Neural progenitor cell (in vitro differentiated cells): Measurements from ENCODE around the gene MYL9. TPM values are rescaled to one million over a fixed set of nuclear protein-coding genes. Genes with fewer than 3 reads are reported as not detected.

Experiments used
- DNase-seq: peaks from one replicate; pipeline ENCODE4 v3.0.0-alpha.2; 2016; ENCODE audit warnings: low spot score
- H2AFZ ChIP-seq: fragments of 200-600 bp; sonication (generic); replicated peaks from 2 replicates; pipeline ENCODE4 v1.6.1; 2016; ENCODE audit warnings: antibody characterized with exemption
- H3F3A ChIP-seq: fragments of 200-600 bp; sonication (generic); 2 replicates; pipeline ENCODE4 v1.6.1; 2016; ENCODE audit warnings: antibody characterized with exemption, low read depth
- H3K27ac ChIP-seq: fragments of 200-600 bp; sonication (generic); 2 replicates; pipeline ENCODE4 v1.5.1; 2016; ENCODE audit warnings: mild to moderate bottlenecking
- H3K27me3 ChIP-seq: fragments of 200-600 bp; sonication (generic); 2 replicates; pipeline ENCODE4 v1.6.1; 2016; ENCODE audit warnings: mild to moderate bottlenecking, moderate library complexity
- H3K36me3 ChIP-seq: fragments of 200-600 bp; sonication (generic); 2 replicates; pipeline ENCODE4 v1.5.1; 2016
- H3K4me1 ChIP-seq: fragments of 200-600 bp; sonication (generic); 2 replicates; pipeline ENCODE4 v1.6.1; 2016; ENCODE audit warnings: mixed run types
- H3K4me2 ChIP-seq: fragments of 200-600 bp; sonication (generic); 2 replicates; pipeline ENCODE4 v1.6.1; 2016
- H3K4me3 ChIP-seq: fragments of 200-600 bp; sonication (generic); 2 replicates; pipeline ENCODE4 v1.5.1; 2016
- H3K79me2 ChIP-seq: fragments of 200-600 bp; sonication (generic); 2 replicates; pipeline ENCODE4 v1.6.1; 2016; ENCODE audit warnings: low read depth
- H3K9ac ChIP-seq: fragments of 200-600 bp; sonication (generic); 2 replicates; pipeline ENCODE4 v1.6.1; 2016
- H3K9me3 ChIP-seq: fragments of 200-600 bp; sonication (generic); 2 replicates; pipeline ENCODE4 v1.5.1; 2016; ENCODE audit warnings: low read depth
- H4K20me1 ChIP-seq: fragments of 200-600 bp; sonication (generic); 2 replicates; pipeline ENCODE4 v1.6.1; 2016; ENCODE audit warnings: low read depth
- H3K27ac Mint-ChIP-seq: 3 replicates; pipeline ENCODE4 v1.8.0; 2021; ENCODE audit warnings: mixed read lengths
- H3K27me3 Mint-ChIP-seq: 2 replicates; pipeline ENCODE4 v1.8.0; 2022; ENCODE audit warnings: low read depth, mild to moderate bottlenecking, inconsistent platforms, moderate library complexity, mixed read lengths; ENCODE audit not compliant: insufficient read depth
- H3K36me3 Mint-ChIP-seq: 3 replicates; pipeline ENCODE4 v1.8.0; 2021; ENCODE audit warnings: mixed read lengths
- H3K4me1 Mint-ChIP-seq: 3 replicates; pipeline ENCODE4 v1.8.0; 2021; ENCODE audit warnings: mixed read lengths
- H3K4me3 Mint-ChIP-seq: 3 replicates; pipeline ENCODE4 v1.8.0; 2021; ENCODE audit warnings: mild to moderate bottlenecking, moderate library complexity, mixed read lengths
- H3K9me3 Mint-ChIP-seq: 3 replicates; pipeline ENCODE4 v1.8.0; 2020; ENCODE audit warnings: mixed read lengths
- EZH2 ChIP-seq: fragments of 200-600 bp; sonication (generic); IDR thresholded peaks from 2 replicates; pipeline ENCODE4 v1.6.1; 2017; ENCODE audit warnings: antibody characterized with exemption, mild to moderate bottlenecking, moderate library complexity
- EZH2phosphoT487 ChIP-seq: fragments of 200-600 bp; sonication (generic); IDR thresholded peaks from 2 replicates; pipeline ENCODE4 v1.6.1; 2017; ENCODE audit warnings: antibody characterized with exemption
- total RNA-seq: library from RNA; depleted of rRNA; stranded (reverse); fragments of >200 nt; gene quantifications from 2 replicates; pipeline ENCODE4 v1.2.3, GENCODE V29; 2015; ENCODE audit warnings: low replicate concordance
- TF ChIP-seq, protein P1 (sequence below): fragments of 200-600 bp; sonication (generic); IDR thresholded peaks from 2 replicates; pipeline ENCODE4 v1.5.1; 2017; ENCODE audit warnings: antibody characterized with exemption, mild to moderate bottlenecking

The MYL9 gene
- total RNA-seq, 1 donor from 2014 or later, result 12.4 TPM

DNA sequence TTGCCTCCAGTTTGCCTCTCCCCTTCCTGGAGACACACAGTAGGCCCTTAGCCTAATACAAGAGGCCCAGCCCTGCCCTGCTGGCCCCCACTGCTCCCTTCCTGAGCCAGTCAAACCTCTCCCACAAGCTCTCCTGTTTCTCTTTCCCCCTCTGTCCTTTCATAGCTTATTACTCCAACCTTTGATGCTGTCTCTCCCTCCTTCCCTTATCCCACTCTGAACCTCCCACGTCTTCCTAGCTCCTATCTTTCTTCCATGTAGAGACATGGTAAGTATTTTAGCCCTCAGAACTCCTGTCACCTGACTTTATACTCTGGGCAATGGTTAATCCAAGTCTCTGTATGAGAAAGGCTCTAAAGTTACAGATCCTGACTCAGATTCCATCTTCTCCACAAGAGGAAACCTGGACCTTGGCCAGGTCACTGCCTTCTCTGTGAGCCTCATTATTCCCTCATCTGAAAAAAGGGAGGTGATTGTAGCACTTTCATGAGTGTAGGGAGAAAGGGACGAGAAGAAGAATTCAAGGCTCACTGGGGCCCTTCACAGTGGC, 38.8 kb downstream of the MYL9 start:
- H3K27me3 ChIP-seq, result no peaks in the 10 kb centered on the region
- TF ChIP-seq, protein P1, sequence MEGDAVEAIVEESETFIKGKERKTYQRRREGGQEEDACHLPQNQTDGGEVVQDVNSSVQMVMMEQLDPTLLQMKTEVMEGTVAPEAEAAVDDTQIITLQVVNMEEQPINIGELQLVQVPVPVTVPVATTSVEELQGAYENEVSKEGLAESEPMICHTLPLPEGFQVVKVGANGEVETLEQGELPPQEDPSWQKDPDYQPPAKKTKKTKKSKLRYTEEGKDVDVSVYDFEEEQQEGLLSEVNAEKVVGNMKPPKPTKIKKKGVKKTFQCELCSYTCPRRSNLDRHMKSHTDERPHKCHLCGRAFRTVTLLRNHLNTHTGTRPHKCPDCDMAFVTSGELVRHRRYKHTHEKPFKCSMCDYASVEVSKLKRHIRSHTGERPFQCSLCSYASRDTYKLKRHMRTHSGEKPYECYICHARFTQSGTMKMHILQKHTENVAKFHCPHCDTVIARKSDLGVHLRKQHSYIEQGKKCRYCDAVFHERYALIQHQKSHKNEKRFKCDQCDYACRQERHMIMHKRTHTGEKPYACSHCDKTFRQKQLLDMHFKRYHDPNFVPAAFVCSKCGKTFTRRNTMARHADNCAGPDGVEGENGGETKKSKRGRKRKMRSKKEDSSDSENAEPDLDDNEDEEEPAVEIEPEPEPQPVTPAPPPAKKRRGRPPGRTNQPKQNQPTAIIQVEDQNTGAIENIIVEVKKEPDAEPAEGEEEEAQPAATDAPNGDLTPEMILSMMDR, result no peak
- TF ChIP-seq EZH2phosphoT487 (no peak), EZH2 (no peak)
- Mint-ChIP-seq H3K27me3 (peaks cover 5% of the 10 kb centered on the region), H3K9me3 (no peaks in the 10 kb centered on the region), H3K27ac (peak overlapping the region; percentile 74), H3K36me3 (peaks cover 25% of the 10 kb centered on the region), H3K4me3 (no peak overlapping the region), H3K4me1 (peaks cover 8% of the 10 kb centered on the region)
- no peaks in the 10 kb centered on the region for H3K9me3 ChIP-seq
- H3K27ac ChIP-seq, result peak overlapping the region; percentile 76
- peaks cover 39% of the 10 kb centered on the region for H3F3A ChIP-seq
- no peak overlapping the region for H3K4me2 ChIP-seq
- peaks cover 52% of the 10 kb centered on the region for H4K20me1 ChIP-seq
- H3K4me1 ChIP-seq, result peaks cover 7% of the 10 kb centered on the region
- no peak for DNase-seq
- H3K9ac ChIP-seq, result no peak overlapping the region
- no peaks in the 10 kb centered on the region for H3K36me3 ChIP-seq
- no peak overlapping the region for H2AFZ ChIP-seq
- peaks cover 54% of the 10 kb centered on the region for H3K79me2 ChIP-seq
- H3K4me3 ChIP-seq, result no peak overlapping the region

DNA sequence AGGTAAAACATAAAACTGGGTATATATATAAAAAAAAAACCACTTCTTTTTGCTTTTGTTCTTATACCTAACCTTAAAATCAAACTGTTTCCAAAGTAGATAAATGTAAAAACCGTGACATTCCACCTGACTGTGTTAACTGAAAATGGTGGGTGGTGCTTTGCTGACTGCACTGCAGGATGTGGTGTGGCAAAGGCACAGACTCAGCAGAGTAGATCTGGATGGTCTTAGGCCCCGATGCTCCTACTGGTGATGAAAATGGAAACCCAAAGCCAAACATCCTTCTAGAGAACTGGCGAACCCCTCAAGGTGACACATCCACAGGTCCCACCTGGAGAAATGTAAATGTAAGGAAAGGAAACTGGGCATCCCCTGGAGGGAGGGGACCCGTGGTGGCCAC, 41.0 kb downstream of the MYL9 start:
- Histone ChIP-seq H3K9ac (no peak overlapping the region), H3K27ac (no peak overlapping the region), H3K9me3 (no peaks in the 10 kb centered on the region), H4K20me1 (peaks cover 36% of the 10 kb centered on the region), H3K4me3 (no peak overlapping the region), H3K36me3 (no peaks in the 10 kb centered on the region), H3K27me3 (no peaks in the 10 kb centered on the region), H2AFZ (no peak overlapping the region), H3K4me2 (no peak overlapping the region), H3K4me1 (peaks cover 3% of the 10 kb centered on the region), H3K79me2 (peaks cover 31% of the 10 kb centered on the region), H3F3A (peaks cover 44% of the 10 kb centered on the region)
- no peak overlapping the region for H3K27ac Mint-ChIP-seq
- no peaks in the 10 kb centered on the region for H3K27me3 Mint-ChIP-seq
- H3K9me3 Mint-ChIP-seq, result no peaks in the 10 kb centered on the region
- TF ChIP-seq, protein P1, result no peak
- TF ChIP-seq EZH2phosphoT487, result no peak
- H3K4me1 Mint-ChIP-seq, result no peaks in the 10 kb centered on the region
- DNase-seq, result no peak
- H3K4me3 Mint-ChIP-seq, result no peak overlapping the region
- H3K36me3 Mint-ChIP-seq, result peaks cover 35% of the 10 kb centered on the region

DNA sequence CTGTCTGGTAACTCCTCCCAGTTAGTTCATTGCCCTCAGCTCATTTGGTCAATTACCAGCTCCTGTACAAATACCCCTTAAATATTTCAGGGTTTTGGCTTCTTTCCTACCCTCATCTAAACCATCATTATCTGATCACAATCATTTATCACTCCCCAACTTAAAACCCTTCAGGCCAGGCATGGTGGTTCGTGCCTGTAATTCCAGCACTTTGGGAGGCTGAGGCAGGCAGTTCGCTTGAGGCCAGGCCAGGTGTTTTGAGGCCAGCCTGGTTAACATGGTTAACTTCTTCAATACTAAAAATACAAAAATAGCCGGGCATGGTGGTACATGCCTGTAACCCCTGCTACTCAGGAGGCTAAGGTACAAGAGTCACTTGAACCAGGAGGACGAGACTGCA, 41.5 kb downstream of the MYL9 start:
- no peak overlapping the region for H3K27ac Mint-ChIP-seq
- no peak overlapping the region for H3K27ac ChIP-seq
- peaks cover 39% of the 10 kb centered on the region for H3K36me3 Mint-ChIP-seq
- no peaks in the 10 kb centered on the region for H3K9me3 ChIP-seq
- TF ChIP-seq EZH2phosphoT487, result no peak
- TF ChIP-seq, protein P1, result no peak
- H4K20me1 ChIP-seq, result peaks cover 31% of the 10 kb centered on the region
- no peaks in the 10 kb centered on the region for H3K27me3 ChIP-seq
- H3K9me3 Mint-ChIP-seq, result no peaks in the 10 kb centered on the region
- H3K79me2 ChIP-seq, result peaks cover 26% of the 10 kb centered on the region
- peaks cover 44% of the 10 kb centered on the region for H3F3A ChIP-seq
- no peak overlapping the region for H3K4me2 ChIP-seq
- H3K27me3 Mint-ChIP-seq, result no peaks in the 10 kb centered on the region
- DNase-seq, result no peak
- H3K9ac ChIP-seq, result no peak overlapping the region
- H3K4me3 Mint-ChIP-seq, result no peak overlapping the region
- no peaks in the 10 kb centered on the region for H3K4me1 Mint-ChIP-seq
- H3K4me1 ChIP-seq, result peaks cover 3% of the 10 kb centered on the region
- H3K4me3 ChIP-seq, result no peak overlapping the region
- no peaks in the 10 kb centered on the region for H3K36me3 ChIP-seq
- H2AFZ ChIP-seq, result no peak overlapping the region
